SK-MEL-5 (cell line): ENCODE measurements around the gene SLC34A1. TPM values are rescaled to one million over a fixed set of nuclear protein-coding genes. Genes with fewer than 3 reads are reported as not detected.
"Not testable (repeated sequence)": the region's sequence is repeated elsewhere in the genome, so short reads cannot be mapped to it uniquely, and the experiment has no call there.

Experiments
- DNase-seq: peaks from one replicate; pipeline ENCODE4 v3.0.0-alpha.2; 2016; ENCODE audit warnings: low read depth, low spot score
- in situ Hi-C: cut with HindIII; loops from 2 replicates; pipeline ENCODE4 v1.10.0; 2016; ENCODE audit warnings: low sequenced_read_pairs, high pct_unique_total_duplicates, low pct_unique_long_range_greater_than_20kb
- total RNA-seq: library from RNA; depleted of rRNA; stranded (reverse); fragments of >200 nt; shearing (Covaris generic); gene quantifications from 2 replicates; pipeline ENCODE4 v1.2.3, GENCODE V29; 2014

Gene SLC34A1
- total RNA-seq, 1 experiment from 2014 or later, result 0.16 TPM

DNA sequence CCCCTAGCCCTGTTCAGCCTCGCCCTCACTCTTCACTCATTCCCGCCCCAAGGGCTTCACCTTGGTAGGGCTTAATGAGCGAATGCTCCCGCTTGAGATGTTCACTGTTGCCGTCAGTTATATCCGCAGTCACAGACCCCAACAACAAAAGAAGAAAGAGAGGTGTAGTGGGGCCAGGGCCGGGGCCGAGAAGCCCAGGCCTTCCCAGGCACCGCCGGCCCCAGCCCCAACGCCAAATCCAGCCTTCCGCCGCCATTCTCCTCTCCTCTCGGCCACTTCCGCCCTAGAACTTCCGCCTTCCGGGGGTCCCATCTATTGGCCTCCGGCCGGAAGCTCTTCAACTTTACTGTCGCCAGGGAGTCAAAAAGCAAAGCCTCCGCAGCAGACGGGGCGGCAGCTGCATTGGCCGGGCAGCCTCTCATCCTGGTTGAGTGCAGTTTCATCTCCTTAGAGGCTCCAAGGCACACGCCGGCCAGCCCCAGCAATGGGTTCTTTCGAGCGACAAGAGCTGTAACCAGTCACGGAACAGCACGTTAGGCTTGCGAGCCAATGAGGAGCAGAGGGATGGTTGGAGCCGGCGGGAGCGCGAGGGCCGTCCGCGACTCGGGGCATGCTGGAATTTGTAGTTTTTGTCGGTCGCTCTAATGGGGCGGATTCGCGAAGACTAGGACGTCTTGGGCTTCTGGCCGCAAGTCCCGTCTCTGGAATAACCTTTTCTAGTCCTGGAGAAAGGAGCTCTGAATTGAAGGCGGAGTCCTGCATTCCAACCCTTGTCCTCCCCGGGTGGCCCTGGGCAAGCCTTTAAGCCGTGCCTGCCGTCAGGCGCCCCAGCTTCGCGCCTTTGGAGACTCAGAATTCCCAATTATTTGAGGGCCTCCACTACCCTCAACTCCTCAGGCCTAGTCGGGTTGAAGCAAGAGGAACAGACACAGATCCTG lies 32.6 kb upstream of the SLC34A1 start, which contains the start of gene LMAN2:
Gene LMAN2 (minus strand): TSS at position 277 of the 938 bp plus-strand sequence. CDS start 21 bp downstream, at position 256.
- in situ Hi-C loops, result no loop called here
- DNase-seq, result peak; percentile 93

DNA sequence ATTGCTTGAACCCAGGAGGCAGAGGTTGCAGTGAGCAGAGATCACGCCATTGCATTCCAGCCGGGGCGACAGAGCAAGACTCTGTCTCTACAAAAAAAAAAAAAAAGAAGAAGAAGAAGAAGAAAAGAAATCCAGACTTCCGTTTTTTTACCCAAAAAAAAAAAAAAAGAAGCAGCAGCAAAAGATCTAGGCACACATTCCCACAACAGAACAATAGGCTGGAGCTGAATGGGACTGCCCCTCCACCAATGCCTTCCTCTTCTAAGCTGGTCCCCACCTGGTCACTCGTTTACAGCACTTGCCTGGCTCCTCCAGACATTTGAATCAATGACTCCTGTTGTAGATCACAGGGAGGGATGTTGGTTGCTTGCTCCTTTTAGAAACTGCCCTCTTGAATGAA lies 31.1 kb upstream of the SLC34A1 start:
- in situ Hi-C loops, result no loop called here

DNA sequence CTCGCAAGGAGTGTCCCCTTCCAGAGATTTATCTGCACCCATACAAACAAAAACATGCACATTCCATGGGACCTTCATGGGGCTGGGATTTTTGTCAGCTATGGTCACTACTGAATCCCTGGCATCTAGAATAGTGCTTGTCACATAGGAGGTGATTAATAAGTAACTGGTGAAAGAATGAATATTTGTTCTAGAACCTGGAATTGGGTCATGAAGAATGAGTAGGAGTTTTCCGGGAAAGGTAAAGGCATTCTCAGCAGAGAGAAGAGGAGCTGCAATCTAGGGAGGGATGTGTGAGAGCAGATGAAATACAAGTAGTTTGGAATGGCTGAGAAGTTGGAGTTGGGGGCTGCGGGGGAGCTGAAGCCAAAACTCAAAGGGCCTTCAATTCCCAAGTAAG lies 30.0 kb upstream of the SLC34A1 start:
- in situ Hi-C loops, result no loop called here
- DNase-seq, result no peak

More for the DNA sequence above, 31.1 kb upstream of the SLC34A1 start:
- no peak for DNase-seq

GRCh38 chr5:177354711-177355110 lies 29.5 kb upstream of the SLC34A1 start:
- in situ Hi-C loops, result no loop called here

DNA sequence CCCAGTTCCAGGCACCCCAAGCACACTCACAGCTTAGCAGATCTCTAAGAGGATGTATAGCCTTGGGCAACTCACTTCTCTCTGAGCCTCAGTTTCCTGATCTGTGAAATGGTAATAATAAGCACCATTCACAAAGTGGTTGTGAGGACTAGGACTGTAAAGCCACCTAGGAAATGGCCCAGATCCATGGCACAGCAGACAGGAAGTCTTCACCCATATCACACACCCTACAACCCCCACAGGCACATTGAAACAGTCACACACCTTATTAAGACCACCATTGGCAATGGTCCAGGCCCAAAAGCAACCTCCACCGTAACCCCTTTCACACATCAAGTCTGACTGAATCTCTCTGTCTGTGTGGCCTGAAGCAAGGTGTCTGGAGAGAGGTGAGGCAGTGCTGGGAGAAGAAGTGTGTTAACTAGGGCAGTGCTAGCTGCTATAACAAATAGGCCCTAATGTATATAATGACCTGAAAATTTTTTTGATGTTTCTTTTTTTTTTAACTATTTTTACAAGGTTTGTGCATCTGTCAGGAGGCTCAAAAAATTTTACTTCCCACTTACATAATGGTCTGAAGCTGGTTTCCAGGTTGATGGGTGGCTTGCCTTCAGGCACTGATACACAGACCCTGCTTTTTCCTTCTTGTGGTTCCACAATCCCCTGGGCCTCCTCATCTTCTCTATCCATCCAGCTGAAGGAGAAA lies 28.9 kb upstream of the SLC34A1 start:
- in situ Hi-C loops, result no loop called here
- no peak for DNase-seq

More at GRCh38 chr5:177354711-177355110, 29.5 kb upstream of the SLC34A1 start:
- no peak for DNase-seq

DNA sequence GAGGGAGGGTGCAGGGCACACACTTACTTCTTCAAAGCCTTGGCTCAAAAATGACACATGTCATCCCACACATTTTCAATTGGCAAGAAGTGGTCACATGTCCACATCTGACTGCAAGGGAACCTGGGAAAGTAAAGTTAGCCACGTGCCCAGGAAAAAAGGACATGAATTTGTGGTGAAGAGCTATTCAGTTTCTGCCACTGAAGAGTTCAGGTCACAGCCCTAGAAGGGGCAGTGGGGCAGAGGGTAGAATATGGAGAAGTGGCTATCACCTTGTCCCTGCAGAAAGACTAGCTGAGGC lies 28.4 kb upstream of the SLC34A1 start:
- in situ Hi-C loops, result no loop called here

DNA sequence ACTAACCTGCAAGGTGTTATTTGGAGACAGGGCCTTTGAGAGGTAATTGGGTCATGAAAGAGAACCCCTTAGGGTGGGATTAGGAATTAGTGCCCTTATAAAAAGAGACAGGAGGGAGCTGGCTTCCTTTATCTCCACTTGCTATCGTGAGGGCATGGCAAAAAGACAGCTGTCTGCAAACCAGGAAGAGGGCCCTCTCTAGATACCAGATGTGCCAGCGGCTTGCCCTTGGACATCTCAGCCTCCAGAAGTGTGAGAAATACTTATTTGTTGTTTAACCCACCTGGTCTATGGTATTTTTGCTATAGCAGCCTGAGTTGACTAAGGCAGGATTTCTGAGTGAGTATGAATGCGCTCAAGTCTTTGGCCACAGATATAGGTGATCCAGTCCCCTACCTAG lies 27.5 kb upstream of the SLC34A1 start:
- in situ Hi-C loops, result no loop called here
- DNase-seq, result no peak

More for the DNA sequence above, 28.4 kb upstream of the SLC34A1 start:
- DNase-seq, result no peak

DNA sequence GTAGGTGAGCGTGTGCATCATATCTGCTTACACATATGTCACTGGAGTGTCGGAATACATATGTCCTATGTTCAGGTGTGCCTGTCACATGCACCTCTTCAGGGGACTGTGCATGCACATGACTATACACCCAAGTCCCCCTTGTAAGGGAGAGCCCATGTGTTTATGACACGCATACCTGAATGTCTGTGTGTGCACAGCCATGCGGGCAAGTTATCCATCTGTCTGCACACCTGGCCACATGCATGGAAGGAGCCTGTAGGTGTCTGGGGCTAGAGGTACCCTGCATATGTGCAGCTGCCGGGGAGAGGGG lies 27.1 kb upstream of the SLC34A1 start:
- in situ Hi-C loops, result no loop called here
- no peak for DNase-seq

GRCh38 chr5:177357459-177358351 lies 26.5 kb upstream of the SLC34A1 start, which contains the start of gene RGS14:
Gene RGS14 (plus strand): TSS chr5:177357924. CDS start chr5:177358025, 101 bp downstream.
- in situ Hi-C loops, result no loop called here
- DNase-seq, result no peak

DNA sequence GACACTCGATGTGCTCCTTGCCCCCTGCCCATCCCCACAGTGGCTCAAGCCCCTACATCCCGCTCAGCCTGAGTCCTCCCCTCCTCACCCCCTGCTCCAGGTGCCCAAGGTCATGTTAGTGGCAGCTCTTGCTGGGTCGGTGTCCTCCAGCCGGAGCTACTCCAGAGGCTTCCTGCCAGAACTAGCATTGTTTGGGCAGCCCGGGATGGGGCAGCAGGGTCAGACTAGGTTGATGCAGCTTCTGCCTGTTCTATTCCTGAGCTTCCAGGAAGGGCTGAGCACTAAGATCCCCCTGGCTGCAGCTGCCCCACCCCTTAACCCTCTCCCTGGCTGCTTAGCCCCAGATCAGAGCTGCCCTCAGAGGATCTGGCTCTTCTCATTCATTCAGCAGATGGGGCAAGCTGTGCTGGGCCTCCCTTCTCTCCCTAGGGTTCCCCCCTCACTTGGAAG lies 25.8 kb upstream of the SLC34A1 start:
- in situ Hi-C loops, result no loop called here

GRCh38 chr5:177359451-177359851 lies 24.8 kb upstream of the SLC34A1 start:
- in situ Hi-C loops, result no loop called here
- DNase-seq, result no peak

More for the DNA sequence above, 25.8 kb upstream of the SLC34A1 start:
- DNase-seq, result no peak

DNA sequence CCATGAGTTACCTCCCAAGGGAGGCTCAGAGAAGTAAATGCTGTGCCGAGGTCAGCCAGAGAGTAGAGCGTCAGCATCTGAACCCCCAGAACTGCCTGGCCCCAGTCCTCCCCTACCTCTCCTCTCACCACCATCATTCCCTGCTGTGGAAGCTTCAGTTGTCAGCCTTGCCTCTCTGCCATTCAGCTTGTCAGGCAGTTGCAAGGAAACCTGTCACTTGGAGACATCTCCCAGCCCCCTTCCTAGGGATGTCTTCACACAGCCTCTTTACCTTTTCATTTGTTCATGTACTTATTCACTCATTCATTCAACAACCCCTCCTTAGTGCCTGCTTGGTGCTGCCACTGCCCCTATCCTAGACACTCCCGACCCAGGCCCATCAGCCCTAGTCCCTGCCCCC lies 24.4 kb upstream of the SLC34A1 start:
- DNase-seq, result no peak
- in situ Hi-C loops, result no loop called here

- in situ Hi-C loops, DNase-seq: not testable (repeated sequence)
Observed at GRCh38 chr5:177360740-177361139, 23.5 kb upstream of the SLC34A1 start.

DNA sequence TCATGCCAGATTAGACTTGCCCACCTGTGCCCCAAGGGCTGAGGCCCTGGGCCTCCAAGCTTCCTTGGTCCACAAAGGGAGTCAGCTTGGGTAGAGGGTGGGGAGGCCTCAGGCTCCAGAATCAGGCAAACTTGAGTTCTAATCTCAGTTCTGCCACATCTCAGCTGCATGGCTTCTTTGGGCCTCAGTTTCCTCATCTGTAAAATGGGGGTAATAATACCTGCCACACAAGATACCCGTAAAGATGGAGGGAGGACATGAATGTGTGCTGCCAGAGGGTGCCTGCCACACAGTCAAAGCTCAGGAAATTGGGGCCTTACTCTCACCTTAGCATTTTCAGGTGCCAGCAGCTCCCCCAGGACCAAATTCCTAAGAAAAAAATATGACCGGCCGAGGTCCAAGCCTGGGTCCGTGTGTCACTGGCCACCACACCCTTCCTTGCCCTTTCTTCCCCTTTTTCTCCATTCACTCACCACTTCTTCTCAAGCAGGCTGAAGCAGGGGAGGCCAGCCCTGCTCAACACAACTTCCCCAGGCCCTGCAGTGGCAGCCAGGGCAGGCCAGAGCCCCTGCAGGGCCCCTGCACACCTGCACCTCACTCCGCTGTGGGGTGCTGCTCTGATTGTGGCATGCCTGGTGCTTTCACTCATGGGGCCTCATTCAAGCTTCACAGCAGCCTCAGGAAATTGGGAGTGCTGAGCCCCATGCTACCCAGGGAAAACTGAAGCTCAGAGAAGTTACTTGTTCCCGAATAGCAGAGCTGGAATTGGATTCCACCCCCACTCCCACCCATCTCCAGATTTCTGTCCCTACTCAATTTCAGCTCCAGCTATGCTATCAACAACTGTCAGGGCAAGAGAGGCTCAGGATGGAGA lies 22.6 kb upstream of the SLC34A1 start:
- in situ Hi-C loops, result no loop called here

DNA sequence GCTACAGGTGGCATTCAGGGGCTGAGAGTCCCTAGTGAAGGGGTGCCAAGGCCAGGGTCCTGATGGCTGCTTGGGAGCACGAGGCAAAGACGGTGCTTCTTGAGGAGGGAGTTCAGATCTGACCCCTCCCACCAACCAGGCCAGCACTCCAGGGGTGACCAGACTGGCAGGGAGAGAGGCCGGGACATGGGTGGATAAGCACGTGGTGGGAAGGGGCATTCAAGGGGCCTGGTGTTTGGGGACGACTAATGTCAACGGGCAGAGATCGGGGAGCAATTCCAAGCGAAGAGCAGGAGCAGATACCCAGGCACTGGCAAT lies 22.0 kb upstream of the SLC34A1 start:
- in situ Hi-C loops, result no loop called here
- no peak for DNase-seq

More for the DNA sequence above, 22.6 kb upstream of the SLC34A1 start:
- no peak for DNase-seq

GRCh38 chr5:177362610-177363507 lies 21.4 kb upstream of the SLC34A1 start:
- DNase-seq, result no peak
- in situ Hi-C loops, result no loop called here
